ENCODE results near the gene PCIF1.
A peak's percentile ranks its signal among the peaks of the same experiment; 100 is the strongest.

PCIF1 gene

DNA sequence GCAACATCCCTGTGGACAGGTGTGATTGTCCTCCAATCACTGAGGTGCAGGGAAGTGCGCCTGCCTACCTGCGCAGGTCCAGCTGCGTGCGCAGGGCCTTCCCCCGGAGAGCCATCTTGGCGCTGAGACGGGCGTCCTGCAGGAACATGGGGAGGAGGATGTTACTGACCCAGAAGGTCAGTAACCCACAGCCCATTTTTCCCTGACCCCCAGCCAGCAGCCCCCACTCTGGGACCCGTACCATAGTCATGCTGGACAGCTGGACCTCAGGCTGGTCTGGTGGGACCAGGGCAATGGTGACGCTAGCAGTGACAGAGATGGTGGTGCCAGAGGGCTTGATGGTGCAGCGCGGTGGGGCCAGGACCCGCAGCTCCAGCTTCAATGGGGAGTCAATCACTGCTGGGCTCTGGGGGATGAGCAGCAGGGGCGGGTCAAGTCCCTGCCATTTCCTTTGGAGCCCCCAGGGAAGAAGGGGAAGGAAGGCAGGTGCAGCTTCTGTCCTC lies 32.2 kb upstream of the PCIF1 start:
- POLR2A ChIA-PET, result interaction anchor here (1.0 to 2.0 kb wide), 2 partner anchors 9 to 32 kb away, joined by 4 to 7 read pairs; partner anchors contain the start of gene PCIF1
- CTCF ChIA-PET, result interaction anchor here (1.0 to 1.1 kb wide), 2 partner anchors 11 to 13 kb away, joined by 3 read pairs; partner anchors contain the start of genes CTSA and NEURL2

DNA sequence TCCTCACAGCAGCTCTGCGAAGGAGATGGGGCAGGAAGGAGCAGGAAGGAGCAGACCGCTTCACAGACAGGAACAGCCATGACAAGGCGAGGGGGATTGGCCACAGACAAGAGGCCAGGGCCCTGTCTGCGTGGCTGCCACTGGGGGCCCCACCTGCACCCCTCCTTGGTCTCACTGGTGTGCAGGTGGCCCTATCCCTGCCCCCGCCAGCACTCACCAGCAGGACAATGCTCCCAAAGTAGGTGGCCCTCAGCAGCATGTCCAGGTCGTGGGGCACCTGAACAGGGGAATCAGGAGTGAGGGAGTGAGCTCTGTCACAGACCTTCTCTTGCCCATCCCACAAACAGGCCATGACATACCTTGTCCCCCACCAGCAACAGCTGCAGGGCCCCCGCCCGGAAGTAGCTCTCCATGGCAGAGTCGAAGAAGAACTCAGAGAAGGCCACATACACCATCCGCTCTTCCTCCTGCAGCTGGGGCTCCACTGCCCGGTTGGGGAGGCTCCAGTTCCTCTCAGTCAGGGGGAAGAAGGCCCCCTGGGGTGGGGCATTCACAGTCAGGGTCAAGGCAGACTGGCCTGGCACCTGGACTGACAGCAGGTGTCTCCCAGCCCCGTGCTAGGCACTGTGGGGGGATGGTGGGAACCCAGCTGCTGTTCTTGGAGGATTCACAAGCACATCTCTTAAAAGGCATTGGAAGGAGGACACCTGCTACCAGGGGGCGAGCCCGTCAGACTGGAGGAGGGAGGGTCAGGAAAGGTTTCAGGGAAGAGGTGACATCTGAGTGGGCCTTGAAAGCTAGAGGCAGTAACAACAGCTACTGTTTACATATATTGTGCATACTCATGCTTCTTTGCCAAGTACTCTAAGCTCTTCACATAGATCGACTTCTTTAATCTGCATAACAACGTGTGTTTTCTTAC lies 29.6 kb upstream of the PCIF1 start:
- no peak for DNase-seq (ENCODE audit: low read depth, low spot score)
- TF ChIP-seq, protein P1, sequence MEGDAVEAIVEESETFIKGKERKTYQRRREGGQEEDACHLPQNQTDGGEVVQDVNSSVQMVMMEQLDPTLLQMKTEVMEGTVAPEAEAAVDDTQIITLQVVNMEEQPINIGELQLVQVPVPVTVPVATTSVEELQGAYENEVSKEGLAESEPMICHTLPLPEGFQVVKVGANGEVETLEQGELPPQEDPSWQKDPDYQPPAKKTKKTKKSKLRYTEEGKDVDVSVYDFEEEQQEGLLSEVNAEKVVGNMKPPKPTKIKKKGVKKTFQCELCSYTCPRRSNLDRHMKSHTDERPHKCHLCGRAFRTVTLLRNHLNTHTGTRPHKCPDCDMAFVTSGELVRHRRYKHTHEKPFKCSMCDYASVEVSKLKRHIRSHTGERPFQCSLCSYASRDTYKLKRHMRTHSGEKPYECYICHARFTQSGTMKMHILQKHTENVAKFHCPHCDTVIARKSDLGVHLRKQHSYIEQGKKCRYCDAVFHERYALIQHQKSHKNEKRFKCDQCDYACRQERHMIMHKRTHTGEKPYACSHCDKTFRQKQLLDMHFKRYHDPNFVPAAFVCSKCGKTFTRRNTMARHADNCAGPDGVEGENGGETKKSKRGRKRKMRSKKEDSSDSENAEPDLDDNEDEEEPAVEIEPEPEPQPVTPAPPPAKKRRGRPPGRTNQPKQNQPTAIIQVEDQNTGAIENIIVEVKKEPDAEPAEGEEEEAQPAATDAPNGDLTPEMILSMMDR (IDR thresholded peaks at IDR 0.05; ENCODE audit: insufficient read depth, low read length, missing control alignments), result no peak
- CTCF ChIA-PET, result interaction anchor here (0.6 to 1.9 kb wide), 6 partner anchors 8 to 498 kb away, joined by 3 to 14 read pairs (median 4); partner anchors contain the start of genes CTSA and NEURL2
- H3K4me3 ChIP-seq (ENCODE audit: low read depth, low read length), result no peak overlapping the region
- POLR2A ChIA-PET, result interaction anchor here (0.6 to 1.5 kb wide), 5 partner anchors 8 to 35 kb away, joined by 3 to 5 read pairs (median 3); partner anchors contain the start of genes CTSA and NEURL2

More for the DNA sequence above, 32.2 kb upstream of the PCIF1 start:
- no peak overlapping the region for H3K4me3 ChIP-seq (ENCODE audit: low read depth, low read length)
- TF ChIP-seq, protein P1 (IDR thresholded peaks at IDR 0.05; ENCODE audit: insufficient read depth, low read length, missing control alignments), result no peak
- DNase-seq (ENCODE audit: low read depth, low spot score), result no peak

DNA sequence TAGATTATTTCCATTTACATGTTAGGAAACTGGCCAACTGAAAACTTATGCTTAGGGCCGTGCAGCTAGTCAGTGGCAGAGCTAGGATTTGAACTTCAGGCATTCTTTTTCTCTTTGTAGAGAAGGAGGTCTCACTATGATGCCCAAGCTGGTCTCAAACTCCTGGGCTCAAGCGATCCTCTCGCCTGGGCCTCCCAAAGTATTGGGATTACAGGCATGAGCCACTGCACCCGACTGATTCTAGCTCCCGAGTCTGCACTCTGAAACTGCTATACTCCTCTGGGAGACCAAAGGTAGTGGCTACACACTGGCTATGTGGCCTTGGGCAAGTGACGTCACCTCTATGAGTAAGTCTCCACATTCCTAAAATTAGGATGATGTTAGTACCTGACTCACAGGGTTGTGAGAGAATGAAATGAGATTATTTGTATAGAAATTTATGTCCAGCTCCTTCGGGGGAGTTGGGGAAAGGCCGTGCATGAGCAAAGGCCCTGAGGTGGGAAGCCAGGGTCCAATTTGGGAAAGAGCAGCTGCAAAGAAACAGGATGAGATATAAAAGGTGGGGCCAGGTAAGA lies 28.9 kb upstream of the PCIF1 start:
- CTCF ChIA-PET, result interaction anchor here (0.8 to 1.9 kb wide), 5 partner anchors 8 to 82 kb away, joined by 3 to 14 read pairs (median 5); partner anchors contain the start of genes CTSA and NEURL2
- peak; percentile 34 for DNase-seq (ENCODE audit: low read depth, low spot score)
- TF ChIP-seq, protein P1 (IDR thresholded peaks at IDR 0.05; ENCODE audit: insufficient read depth, low read length, missing control alignments), result no peak
- no peak overlapping the region for H3K4me3 ChIP-seq (ENCODE audit: low read depth, low read length)
- POLR2A ChIA-PET, result interaction anchor here (0.7 to 1.5 kb wide), 5 partner anchors 9 to 28 kb away, joined by 3 to 5 read pairs (median 4); partner anchors contain the start of genes CTSA and NEURL2

DNA sequence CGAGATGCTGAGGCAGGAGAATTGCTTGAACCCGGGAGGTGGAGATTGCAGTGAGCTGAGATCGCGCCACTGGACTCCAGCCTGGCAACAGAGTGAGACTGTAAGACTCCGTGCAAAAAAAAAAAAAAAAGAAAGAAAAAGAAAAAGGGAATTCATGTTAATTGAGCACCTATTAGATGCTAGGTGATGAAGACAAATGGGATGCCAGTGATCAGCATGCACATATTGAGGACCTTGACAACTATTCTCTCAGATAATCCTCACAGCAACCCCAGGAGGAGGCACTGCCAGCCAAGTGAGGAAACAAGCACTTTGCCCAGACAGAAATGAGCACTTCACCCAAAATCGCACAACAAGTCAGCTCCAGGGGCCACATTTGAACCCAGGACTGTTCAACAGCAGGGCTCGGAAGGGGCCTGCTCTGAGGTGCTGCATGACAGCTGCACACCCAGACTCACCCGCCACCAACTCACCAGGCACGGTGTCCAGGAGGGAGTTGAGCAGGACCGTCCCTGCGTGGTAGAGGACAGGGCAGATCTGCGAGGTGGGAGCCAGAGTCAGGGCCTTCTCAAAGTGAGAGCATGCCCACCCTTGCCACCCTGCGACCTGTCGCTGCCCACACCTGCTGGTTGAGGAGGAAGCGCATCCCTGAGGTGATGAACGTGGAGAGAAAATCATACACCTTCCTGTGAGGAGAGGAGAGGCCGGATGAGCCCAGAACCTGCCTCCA lies 27.1 kb upstream of the PCIF1 start:
- CTCF ChIA-PET, result interaction anchor here (1.5 to 3.7 kb wide), 2 partner anchors 12 to 18 kb away, joined by 3 to 22 read pairs; partner anchors contain the start of genes CTSA and NEURL2
- TF ChIP-seq, protein P1 (IDR thresholded peaks at IDR 0.05; ENCODE audit: insufficient read depth, low read length, missing control alignments), result no peak
- POLR2A ChIA-PET, result no interaction called here

DNA sequence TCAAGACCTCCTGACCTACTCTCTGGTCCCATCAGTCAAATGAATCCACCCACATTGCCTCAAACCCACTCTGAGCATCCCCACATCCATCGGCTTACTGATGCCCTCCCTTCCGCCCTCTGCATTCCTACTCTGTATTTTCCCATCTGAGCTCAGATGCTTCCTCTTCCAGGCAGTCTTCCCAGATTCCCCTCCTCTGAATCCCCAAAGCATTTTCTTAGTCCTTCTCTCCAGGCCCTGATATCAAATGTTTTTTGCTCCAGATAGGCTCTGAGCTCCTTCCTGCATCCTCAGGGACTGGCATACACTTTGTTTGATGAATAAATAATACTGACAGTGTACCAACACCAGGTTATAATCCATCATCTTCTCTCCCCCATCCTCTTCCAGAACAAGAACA lies 26.4 kb upstream of the PCIF1 start:
- no peak for DNase-seq (ENCODE audit: low read depth, low spot score)
- POLR2A ChIA-PET, result no interaction called here
- H3K4me3 ChIP-seq (ENCODE audit: low read depth, low read length), result no peak overlapping the region
- CTCF ChIA-PET, result interaction anchor here (1.4 to 3.7 kb wide), 4 partner anchors 9 to 19 kb away, joined by 3 to 22 read pairs (median 5); partner anchors contain the start of genes CTSA and NEURL2
- TF ChIP-seq, protein P1 (IDR thresholded peaks at IDR 0.05; ENCODE audit: insufficient read depth, low read length, missing control alignments), result no peak

More for the DNA sequence above, 27.1 kb upstream of the PCIF1 start:
- H3K4me3 ChIP-seq (ENCODE audit: low read depth, low read length), result no peak overlapping the region
- DNase-seq (ENCODE audit: low read depth, low spot score), result no peak
